Rectal smooth muscle tissue (tissue), 1 donor: ENCODE data around the gene ANP32E.
A peak's percentile ranks its signal among the peaks of the same experiment; 100 is the strongest.
"Not testable (repeated sequence)": the region's sequence is repeated elsewhere in the genome, so short reads cannot be mapped to it uniquely, and the experiment has no call there.

Experiments
- H3K27ac ChIP-seq: one replicate; pipeline ENCODE4 v1.7.0; 2013; ENCODE audit warnings: low read depth, low read length, inconsistent platforms
- H3K27me3 ChIP-seq: one replicate; pipeline ENCODE4 v1.7.0; 2013; ENCODE audit warnings: low read length; ENCODE audit not compliant: control insufficient read depth, insufficient read depth
- H3K36me3 ChIP-seq: one replicate; pipeline ENCODE4 v1.7.0; 2013; ENCODE audit warnings: low read length; ENCODE audit not compliant: control insufficient read depth, insufficient read depth
- H3K4me1 ChIP-seq: one replicate; pipeline ENCODE4 v1.7.0; 2013; ENCODE audit warnings: low read length; ENCODE audit not compliant: control insufficient read depth, insufficient read depth
- H3K4me3 ChIP-seq: one replicate; pipeline ENCODE4 v1.7.0; 2013; ENCODE audit warnings: low read length
- H3K9ac ChIP-seq: one replicate; pipeline ENCODE4 v1.7.0; 2013; ENCODE audit warnings: low read length

Gene ANP32E

GRCh38 chr1:150224983-150225382, 10.9 kb downstream of the ANP32E start:
- no peak overlapping the region for H3K4me3 ChIP-seq
- H3K9ac ChIP-seq, result no peak overlapping the region
- no peaks in the 10 kb centered on the region for H3K27me3 ChIP-seq
- H3K36me3 ChIP-seq, result peaks cover 7% of the 10 kb centered on the region
- no peak overlapping the region for H3K27ac ChIP-seq
- H3K4me1 ChIP-seq, result no peaks in the 10 kb centered on the region

- H3K27me3 ChIP-seq, result no peaks in the 10 kb centered on the region
- no peak overlapping the region for H3K9ac ChIP-seq
- H3K36me3 ChIP-seq, result peaks cover 4% of the 10 kb centered on the region
- H3K4me1 ChIP-seq, result no peaks in the 10 kb centered on the region
- H3K4me3 ChIP-seq, result no peak overlapping the region
- H3K27ac ChIP-seq, result no peak overlapping the region
These were observed 14.4 kb downstream of the ANP32E start for GRCh38 chr1:150221552-150221951.

- H3K9ac ChIP-seq, H3K4me3 ChIP-seq, H3K27me3 ChIP-seq, H3K27ac ChIP-seq, H3K36me3 ChIP-seq, H3K4me1 ChIP-seq: not testable (repeated sequence)
These were observed 20.1 kb downstream of the ANP32E start for GRCh38 chr1:150215855-150216254.

- H3K4me1 ChIP-seq, H3K36me3 ChIP-seq, H3K27me3 ChIP-seq: not testable (repeated sequence)
- Histone ChIP-seq H3K27ac (peak overlapping the region; percentile 91), H3K4me3 (peak overlapping the region; percentile 65), H3K9ac (peak overlapping the region; percentile 11)
These were observed 21.7 kb downstream of the ANP32E start for GRCh38 chr1:150214099-150214756.

GRCh38 chr1:150213170-150214098, 22.5 kb downstream of the ANP32E start:
- H3K4me3 ChIP-seq, result peak overlapping the region; percentile 65
- H3K4me1 ChIP-seq, result peaks cover 2% of the 10 kb centered on the region
- no peak overlapping the region for H3K9ac ChIP-seq
- no peaks in the 10 kb centered on the region for H3K36me3 ChIP-seq
- peak overlapping the region; percentile 91 for H3K27ac ChIP-seq
- no peaks in the 10 kb centered on the region for H3K27me3 ChIP-seq

- Histone ChIP-seq H3K4me3 (no peak overlapping the region), H3K27ac (no peak overlapping the region), H3K9ac (no peak overlapping the region), H3K27me3 (no peaks in the 10 kb centered on the region), H3K4me1 (peaks cover 2% of the 10 kb centered on the region), H3K36me3 (no peaks in the 10 kb centered on the region)
These were observed 23.8 kb downstream of the ANP32E start for GRCh38 chr1:150212070-150212469.

- H3K27me3 ChIP-seq, result no peaks in the 10 kb centered on the region
- H3K4me1 ChIP-seq, result peaks cover 2% of the 10 kb centered on the region
- H3K9ac ChIP-seq, result no peak overlapping the region
- no peak overlapping the region for H3K4me3 ChIP-seq
- H3K27ac ChIP-seq, result no peak overlapping the region
- H3K36me3 ChIP-seq, result no peaks in the 10 kb centered on the region
These were observed 25.2 kb downstream of the ANP32E start for GRCh38 chr1:150210706-150211105.

- H3K4me3 ChIP-seq, result no peak overlapping the region
- peaks cover 2% of the 10 kb centered on the region for H3K4me1 ChIP-seq
- no peak overlapping the region for H3K9ac ChIP-seq
- H3K27ac ChIP-seq, result no peak overlapping the region
- no peaks in the 10 kb centered on the region for H3K27me3 ChIP-seq
- no peaks in the 10 kb centered on the region for H3K36me3 ChIP-seq
These were observed 25.8 kb downstream of the ANP32E start for GRCh38 chr1:150210091-150210490.

GRCh38 chr1:150208460-150208859, 27.5 kb downstream of the ANP32E start:
- not testable (repeated sequence) for H3K4me3 ChIP-seq, H3K27ac ChIP-seq, H3K4me1 ChIP-seq, H3K27me3 ChIP-seq, H3K9ac ChIP-seq, H3K36me3 ChIP-seq

- no peaks in the 10 kb centered on the region for H3K4me1 ChIP-seq
- H3K27me3 ChIP-seq, result no peaks in the 10 kb centered on the region
- no peak overlapping the region for H3K4me3 ChIP-seq
- no peak overlapping the region for H3K27ac ChIP-seq
- no peak overlapping the region for H3K9ac ChIP-seq
- H3K36me3 ChIP-seq, result no peaks in the 10 kb centered on the region
These were observed 28.5 kb downstream of the ANP32E start for GRCh38 chr1:150207281-150207971.

GRCh38 chr1:150196417-150196816, 39.5 kb downstream of the ANP32E start:
- Histone ChIP-seq H3K36me3 (no peaks in the 10 kb centered on the region), H3K4me1 (no peaks in the 10 kb centered on the region), H3K27me3 (no peaks in the 10 kb centered on the region), H3K27ac (no peak overlapping the region), H3K4me3 (no peak overlapping the region), H3K9ac (no peak overlapping the region)

GRCh38 chr1:150194381-150195031, 41.4 kb downstream of the ANP32E start:
- Histone ChIP-seq H3K4me3 (no peak overlapping the region), H3K27ac (no peak overlapping the region), H3K9ac (no peak overlapping the region), H3K4me1 (no peaks in the 10 kb centered on the region), H3K36me3 (no peaks in the 10 kb centered on the region), H3K27me3 (no peaks in the 10 kb centered on the region)
